ENCODE results near the gene CEBPB.

GRCh38 chr20:50175938-50176933, 14.4 kb upstream of the CEBPB start:
- TF ChIP-seq CTCF (IDR thresholded peaks at IDR 0.05; ENCODE audit: low read depth, low read length, poor library complexity, severe bottlenecking) (no peak), EZH2phosphoT487 (IDR thresholded peaks at IDR 0.05; ENCODE audit: borderline replicate concordance, low read length) (no peak)
